ENCODE results near the gene LRMDA.

The LRMDA gene

GRCh38 chr10:76066457-76066856 is 635.0 kb downstream of the LRMDA start:
- no peak for DNase-seq (ENCODE audit: low read depth in 2 of 2, low spot score in 1 of 2)

- no peak for DNase-seq (ENCODE audit: low read depth in 2 of 2, low spot score in 1 of 2)
Observed at GRCh38 chr10:76067447-76067846, 636.0 kb downstream of the LRMDA start.

GRCh38 chr10:76068856-76069255 is 637.4 kb downstream of the LRMDA start:
- DNase-seq (ENCODE audit: low read depth in 2 of 2, low spot score in 1 of 2) = no peak

GRCh38 chr10:76070916-76071315 is 639.5 kb downstream of the LRMDA start:
- no peak for DNase-seq (ENCODE audit: low read depth in 2 of 2, low spot score in 1 of 2)

- no peak for DNase-seq (ENCODE audit: low read depth in 2 of 2, low spot score in 1 of 2)
Observed at GRCh38 chr10:76071653-76072365, 640.4 kb downstream of the LRMDA start.

- DNase-seq (ENCODE audit: low read depth in 2 of 2, low spot score in 1 of 2) = no peak
Observed at GRCh38 chr10:76072384-76072783, 641.0 kb downstream of the LRMDA start.

GRCh38 chr10:76073524-76073923 is 642.1 kb downstream of the LRMDA start:
- no peak for DNase-seq (ENCODE audit: low read depth in 2 of 2, low spot score in 1 of 2)

GRCh38 chr10:76074659-76075058 is 643.2 kb downstream of the LRMDA start:
- no peak for DNase-seq (ENCODE audit: low read depth in 2 of 2, low spot score in 1 of 2)

GRCh38 chr10:76080451-76080850 is 649.0 kb downstream of the LRMDA start:
- no peak for DNase-seq (ENCODE audit: low read depth in 2 of 2, low spot score in 1 of 2)

GRCh38 chr10:76080991-76081390 is 649.6 kb downstream of the LRMDA start:
- DNase-seq (ENCODE audit: low read depth in 2 of 2, low spot score in 1 of 2) = no peak

- DNase-seq (ENCODE audit: low read depth in 2 of 2, low spot score in 1 of 2) = no peak
Observed at GRCh38 chr10:76082232-76082631, 650.8 kb downstream of the LRMDA start.

GRCh38 chr10:76082956-76083355 is 651.5 kb downstream of the LRMDA start:
- no peak for DNase-seq (ENCODE audit: low read depth in 2 of 2, low spot score in 1 of 2)

- no peak for DNase-seq (ENCODE audit: low read depth in 2 of 2, low spot score in 1 of 2)
Observed at GRCh38 chr10:76085002-76085816, 653.8 kb downstream of the LRMDA start.

GRCh38 chr10:76085817-76086167 is 654.4 kb downstream of the LRMDA start:
- no peak for DNase-seq (ENCODE audit: low read depth in 2 of 2, low spot score in 1 of 2)

- DNase-seq (ENCODE audit: low read depth in 2 of 2, low spot score in 1 of 2) = no peak
Observed at GRCh38 chr10:76086170-76086760, 654.8 kb downstream of the LRMDA start.

GRCh38 chr10:76086761-76087639 is 655.6 kb downstream of the LRMDA start:
- DNase-seq (ENCODE audit: low read depth in 2 of 2, low spot score in 1 of 2) = no peak

- DNase-seq (ENCODE audit: low read depth in 2 of 2, low spot score in 1 of 2) = no peak
Observed at GRCh38 chr10:76088008-76088407, 656.6 kb downstream of the LRMDA start.

GRCh38 chr10:76088980-76089379 is 657.6 kb downstream of the LRMDA start:
- DNase-seq (ENCODE audit: low read depth in 2 of 2, low spot score in 1 of 2) = no peak

- DNase-seq (ENCODE audit: low read depth in 2 of 2, low spot score in 1 of 2) = no peak
Observed at GRCh38 chr10:76089556-76090180, 658.2 kb downstream of the LRMDA start.

- no peak for DNase-seq (ENCODE audit: low read depth in 2 of 2, low spot score in 1 of 2)
Observed at GRCh38 chr10:76091926-76092325, 660.5 kb downstream of the LRMDA start.

GRCh38 chr10:76106611-76107010 is 675.2 kb downstream of the LRMDA start:
- no peak for DNase-seq (ENCODE audit: low read depth in 2 of 2, low spot score in 1 of 2)

All from stimulated activated CD8-positive, alpha-beta memory T cell treated with anti-CD3 and anti-CD28 coated beads, Interleukin-4, amount 100 ng/mL, for 4 hours (primary cell).